Lower lobe of right lung (tissue), 2 donors: ENCODE results near the gene SLC6A9. TPM values are rescaled to one million over a fixed set of nuclear protein-coding genes. Genes with fewer than 3 reads are reported as not detected.

Experiments used
- ATAC-seq, 2 donors: fragments of 200-7000 bp; cut with Tn5 transposase; one replicate each; pipeline ENCODE4 v1.9.1; 2020 to 2022; ENCODE audit warnings: mild to moderate bottlenecking in 2 of 2, moderate library complexity in 2 of 2
- DNase-seq: peaks from one replicate; pipeline ENCODE4 v3.0.0-alpha.2; 2020
- H3K27ac ChIP-seq: fragments of 200-600 bp; one replicate; pipeline ENCODE4 v1.8.0; 2022
- H3K27me3 ChIP-seq: fragments of 200-600 bp; one replicate; pipeline ENCODE4 v1.8.0; 2022; ENCODE audit warnings: low read depth
- H3K36me3 ChIP-seq: fragments of 200-600 bp; one replicate; pipeline ENCODE4 v1.8.0; 2022; ENCODE audit warnings: mild to moderate bottlenecking
- H3K4me1 ChIP-seq: fragments of 200-600 bp; one replicate; pipeline ENCODE4 v1.8.0; 2022
- H3K4me3 ChIP-seq: fragments of 200-600 bp; one replicate; pipeline ENCODE4 v1.8.0; 2022; ENCODE audit warnings: mild to moderate bottlenecking
- H3K9me3 ChIP-seq: fragments of 200-600 bp; one replicate; pipeline ENCODE4 v1.8.0; 2022
- intact Hi-C: fragments of 100-400 bp; cut with DNase I; formaldehyde crosslinking; loops from one replicate; pipeline ENCODE4 v1.11.0; 2022
- total RNA-seq: library from RNA; stranded (reverse); fragmentation: NEBNext Ultra II Directional; extraction: Animal tissue kit (Norgen Biotek cat#: 25700); gene quantifications from one replicate; pipeline ENCODE4 v1.2.1, GENCODE V29; 2021
- TF ChIP-seq, protein P1 (sequence below): fragments of 200-600 bp; IDR thresholded peaks from one replicate; pipeline ENCODE4 v1.8.0; 2022; ENCODE audit warnings: antibody characterized with exemption, mild to moderate bottlenecking
- donor health status: DM: no; HTN: yes; CAD: no; lungs with severe emphysema.

SLC6A9 gene
- total RNA-seq, 1 donor from 2014 or later: 24.2 TPM

DNA sequence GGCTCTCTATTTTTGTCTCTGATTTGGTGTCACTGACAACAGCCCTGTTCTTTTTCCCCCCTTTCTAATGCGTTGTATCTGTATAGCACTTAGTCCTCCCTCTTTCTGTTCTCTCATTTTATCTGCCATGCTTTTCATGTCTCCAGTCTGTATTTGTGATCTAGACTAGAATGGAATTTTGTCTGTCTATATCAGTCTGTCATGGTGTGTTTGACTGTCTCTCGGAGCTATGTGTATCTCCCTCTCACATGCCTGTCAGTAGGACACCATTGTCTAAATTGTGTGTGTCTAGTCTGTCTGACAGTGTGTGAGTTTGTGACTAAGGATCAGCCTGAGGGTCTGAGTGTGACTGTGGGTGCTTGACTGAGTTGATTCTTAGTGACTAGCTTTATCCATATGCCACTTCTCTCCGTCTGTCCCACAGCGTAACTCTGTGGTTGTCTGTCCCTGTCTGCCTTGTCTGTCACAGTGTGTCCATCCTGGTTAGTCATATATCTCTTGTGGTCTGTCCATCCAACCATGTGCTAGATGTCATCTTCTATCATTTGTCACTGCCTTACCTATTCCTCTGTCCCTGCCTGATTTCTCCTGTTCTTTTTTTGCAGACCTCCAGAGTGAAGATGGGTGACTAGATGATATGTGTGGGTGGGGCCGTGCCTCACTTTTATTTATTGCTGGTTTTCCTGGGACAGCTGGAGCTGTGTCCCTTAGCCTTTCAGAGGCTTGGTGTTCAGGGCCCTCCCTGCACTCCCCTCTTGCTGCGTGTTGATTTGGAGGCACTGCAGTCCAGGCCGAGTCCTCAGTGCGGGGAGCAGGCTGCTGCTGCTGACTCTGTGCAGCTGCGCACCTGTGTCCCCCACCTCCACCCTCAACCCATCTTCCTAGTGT, 53.6 kb downstream of the SLC6A9 start:
- H3K9me3 ChIP-seq: no peaks in the 10 kb centered on the region
- DNase-seq (no peak), ATAC-seq (no peak)
- TF ChIP-seq, protein P1, sequence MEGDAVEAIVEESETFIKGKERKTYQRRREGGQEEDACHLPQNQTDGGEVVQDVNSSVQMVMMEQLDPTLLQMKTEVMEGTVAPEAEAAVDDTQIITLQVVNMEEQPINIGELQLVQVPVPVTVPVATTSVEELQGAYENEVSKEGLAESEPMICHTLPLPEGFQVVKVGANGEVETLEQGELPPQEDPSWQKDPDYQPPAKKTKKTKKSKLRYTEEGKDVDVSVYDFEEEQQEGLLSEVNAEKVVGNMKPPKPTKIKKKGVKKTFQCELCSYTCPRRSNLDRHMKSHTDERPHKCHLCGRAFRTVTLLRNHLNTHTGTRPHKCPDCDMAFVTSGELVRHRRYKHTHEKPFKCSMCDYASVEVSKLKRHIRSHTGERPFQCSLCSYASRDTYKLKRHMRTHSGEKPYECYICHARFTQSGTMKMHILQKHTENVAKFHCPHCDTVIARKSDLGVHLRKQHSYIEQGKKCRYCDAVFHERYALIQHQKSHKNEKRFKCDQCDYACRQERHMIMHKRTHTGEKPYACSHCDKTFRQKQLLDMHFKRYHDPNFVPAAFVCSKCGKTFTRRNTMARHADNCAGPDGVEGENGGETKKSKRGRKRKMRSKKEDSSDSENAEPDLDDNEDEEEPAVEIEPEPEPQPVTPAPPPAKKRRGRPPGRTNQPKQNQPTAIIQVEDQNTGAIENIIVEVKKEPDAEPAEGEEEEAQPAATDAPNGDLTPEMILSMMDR: no peak
- no peaks in the 10 kb centered on the region for H3K27me3 ChIP-seq
- H3K4me1 ChIP-seq: peaks cover 51% of the 10 kb centered on the region
- peaks cover 26% of the 10 kb centered on the region for H3K36me3 ChIP-seq
- H3K4me3 ChIP-seq: no peak overlapping the region
- intact Hi-C loops: no loop called here
- H3K27ac ChIP-seq: no peak overlapping the region

DNA sequence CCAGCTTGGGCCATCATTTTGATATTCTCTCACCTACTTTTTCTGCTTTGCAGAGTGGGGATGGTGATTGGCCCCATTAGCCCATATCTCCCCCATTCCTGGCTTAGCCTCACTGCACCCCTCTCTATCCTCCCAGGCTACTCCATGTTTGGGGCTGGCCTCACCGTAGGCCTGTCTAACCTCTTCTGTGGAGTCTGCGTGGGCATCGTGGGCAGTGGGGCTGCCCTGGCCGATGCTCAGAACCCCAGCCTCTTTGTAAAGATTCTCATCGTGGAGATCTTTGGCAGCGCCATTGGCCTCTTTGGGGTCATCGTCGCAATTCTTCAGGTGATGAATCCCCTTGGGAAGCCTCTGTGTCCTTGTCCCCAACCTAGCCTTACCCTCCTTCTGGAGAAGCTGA, 54.4 kb downstream of the SLC6A9 start:
- ATAC-seq (no peak), DNase-seq (no peak)
- Histone ChIP-seq H3K9me3 (no peaks in the 10 kb centered on the region), H3K4me3 (peak overlapping the region; percentile 11), H3K4me1 (peaks cover 51% of the 10 kb centered on the region), H3K27me3 (no peaks in the 10 kb centered on the region), H3K36me3 (peaks cover 34% of the 10 kb centered on the region), H3K27ac (no peak overlapping the region)
- TF ChIP-seq, protein P1: no peak
- intact Hi-C loops: no loop called here

DNA sequence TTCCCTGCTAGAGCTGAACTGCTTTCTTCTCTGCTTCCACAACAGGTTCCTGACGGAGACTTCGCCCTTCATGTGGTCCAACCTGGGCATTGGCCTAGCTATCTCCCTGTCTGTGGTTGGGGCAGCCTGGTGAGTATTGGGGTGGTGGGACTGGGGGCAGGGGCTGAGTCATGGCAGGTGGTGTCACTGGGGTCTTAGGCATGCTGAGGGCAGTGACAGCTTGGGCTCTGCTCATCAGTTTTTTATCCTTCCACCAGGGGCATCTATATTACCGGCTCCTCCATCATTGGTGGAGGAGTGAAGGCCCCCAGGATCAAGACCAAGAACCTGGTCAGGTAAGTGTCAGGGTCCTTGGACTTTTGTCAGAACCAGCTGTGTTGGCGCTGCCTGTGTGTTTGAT, 55.2 kb downstream of the SLC6A9 start:
- ATAC-seq: no peak
- Histone ChIP-seq H3K27me3 (no peaks in the 10 kb centered on the region), H3K9me3 (no peaks in the 10 kb centered on the region), H3K4me3 (peak overlapping the region; percentile 81), H3K4me1 (peaks cover 56% of the 10 kb centered on the region), H3K27ac (no peak overlapping the region), H3K36me3 (peaks cover 40% of the 10 kb centered on the region)
- intact Hi-C loops: no loop called here
- DNase-seq: no peak
- TF ChIP-seq, protein P1: no peak

DNA sequence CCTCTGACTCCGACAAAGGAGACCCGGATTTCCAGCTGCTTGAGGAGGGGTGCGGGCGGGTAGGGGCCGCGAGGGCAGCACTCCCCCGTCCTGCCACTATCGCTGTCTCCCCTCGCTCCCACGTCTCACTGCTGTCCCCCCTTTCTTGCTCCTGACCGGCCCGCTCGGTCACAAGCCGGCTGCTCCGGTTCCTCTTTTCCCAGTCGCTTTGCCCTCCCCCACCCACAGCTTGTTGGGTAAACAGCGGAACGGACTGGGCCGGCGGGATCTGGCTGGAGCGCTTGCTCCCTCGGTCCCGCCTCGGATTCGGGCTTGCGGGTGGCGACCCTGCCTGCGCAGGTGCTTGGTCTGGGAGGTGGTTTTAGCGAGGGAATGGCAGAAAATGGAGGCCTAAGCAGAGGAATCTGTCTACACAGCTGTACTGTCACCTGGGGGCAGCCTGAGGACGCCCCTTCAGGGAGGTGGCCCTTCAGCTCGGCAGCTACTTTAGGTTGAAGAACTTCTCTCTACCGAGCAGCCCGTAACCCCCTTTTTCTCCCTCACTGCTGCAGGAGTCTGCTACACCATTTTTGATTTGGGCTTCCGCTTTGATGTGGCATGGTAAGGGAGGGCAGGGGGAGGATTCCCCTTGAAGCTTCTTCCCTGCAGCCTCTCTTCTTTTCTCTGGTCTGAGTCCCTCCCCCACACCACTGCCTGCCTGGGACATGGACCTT, 55.9 kb downstream of the SLC6A9 start:
- peak; percentile 66 to 72 for ATAC-seq
- Histone ChIP-seq H3K36me3 (peaks cover 40% of the 10 kb centered on the region), H3K4me3 (peak overlapping the region; percentile 81), H3K27me3 (no peaks in the 10 kb centered on the region), H3K27ac (peak overlapping the region; percentile 97), H3K9me3 (no peaks in the 10 kb centered on the region), H3K4me1 (peaks cover 62% of the 10 kb centered on the region)
- intact Hi-C loops: no loop called here
- DNase-seq: peak; percentile 91
- TF ChIP-seq, protein P1: no peak

DNA sequence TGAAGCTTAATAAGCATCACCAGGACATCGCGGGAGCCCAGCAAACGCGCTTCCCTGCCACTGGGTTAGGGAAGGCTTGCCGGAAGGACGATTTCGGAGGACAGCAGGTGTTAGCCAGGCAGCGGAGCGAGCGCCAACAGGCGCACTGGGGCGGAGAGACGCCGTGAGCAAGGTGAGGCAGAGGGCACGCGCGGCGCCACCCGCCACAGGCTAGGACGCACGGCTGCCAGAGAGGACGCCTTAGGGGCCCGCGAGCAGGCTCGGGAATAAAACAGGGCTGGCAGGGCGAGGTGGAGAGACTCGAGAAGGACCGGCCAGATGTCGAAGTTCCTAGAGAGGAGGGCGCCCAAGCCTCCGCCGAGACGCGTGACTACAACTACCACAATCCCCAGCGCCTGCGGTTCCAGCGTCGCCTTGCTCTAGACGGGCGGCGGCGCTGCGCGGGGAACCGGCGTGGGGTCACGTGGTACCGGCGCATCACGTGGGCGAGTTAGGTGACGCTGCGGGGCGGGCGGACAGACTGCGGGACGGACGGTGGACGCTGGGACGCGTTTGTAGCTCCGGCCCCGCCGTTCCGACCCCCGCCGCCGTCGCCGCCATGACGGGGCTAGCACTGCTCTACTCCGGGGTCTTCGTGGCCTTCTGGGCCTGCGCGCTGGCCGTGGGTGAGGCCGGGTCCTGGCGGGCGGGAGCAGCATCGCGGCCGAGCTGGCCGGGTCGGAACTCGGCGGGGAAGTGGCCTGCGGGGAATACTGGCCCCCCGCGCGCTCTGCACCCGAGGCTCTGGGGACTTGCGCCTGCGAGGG, 56.6 kb downstream of the SLC6A9 start, which contains the start of gene ATP6V0B:
TSS of gene ATP6V0B (plus strand) at position 518 of the 806 bp plus-strand sequence. CDS start at position 599, 81 bp downstream.
- Histone ChIP-seq H3K27ac (peak within 1 kb of the TSS; percentile 97), H3K4me1 (peaks cover 59% of the 10 kb centered on the region), H3K9me3 (no peaks in the 10 kb centered on the region), H3K4me3 (peak within 1 kb of the TSS; percentile 81), H3K36me3 (peaks cover 40% of the 10 kb centered on the region), H3K27me3 (no peaks in the 10 kb centered on the region)
- intact Hi-C loops: no loop called here
- DNase-seq: peak; percentile 99
- peak; percentile 93 to 94 for ATAC-seq
- TF ChIP-seq, protein P1: peak; percentile 54
